Skeletal muscle satellite cell (primary cell): ENCODE data around the gene CCL19. TPM values are rescaled to one million over a fixed set of nuclear protein-coding genes. Genes with fewer than 3 reads are reported as not detected.

Experiments
- H3K27me3 ChIP-seq: 2 replicates; pipeline ENCODE4 v1.7.0; 2013; ENCODE audit warnings: low read length; ENCODE audit not compliant: control insufficient read depth, insufficient read depth
- H3K36me3 ChIP-seq: 2 replicates; pipeline ENCODE4 v1.7.0; 2013; ENCODE audit warnings: mild to moderate bottlenecking, control low read depth, low read length; ENCODE audit not compliant: insufficient read depth
- H3K4me1 ChIP-seq: 2 replicates; pipeline ENCODE4 v1.7.0; 2013; ENCODE audit warnings: low read length; ENCODE audit not compliant: control insufficient read depth, insufficient read depth
- H3K4me2 ChIP-seq: 2 replicates; pipeline ENCODE4 v1.7.0; 2013; ENCODE audit warnings: mild to moderate bottlenecking, low read length
- H3K4me3 ChIP-seq: 2 replicates; pipeline ENCODE4 v1.7.0; 2013; ENCODE audit warnings: low read length
- H3K9ac ChIP-seq: 2 replicates; pipeline ENCODE4 v1.7.0; 2013; ENCODE audit warnings: mild to moderate bottlenecking, low read depth, low read length, moderate library complexity
- H3K9me3 ChIP-seq: replicated peaks from 2 replicates; pipeline ENCODE4 v1.7.0; 2013; ENCODE audit warnings: mild to moderate bottlenecking, control low read depth, low read length
- small RNA-seq: library from RNA; depleted of rRNA; stranded (forward); fragments of <200 nt; gene quantifications from one replicate; pipeline ENCODE3, GENCODE V24; 2012

Gene CCL19

DNA sequence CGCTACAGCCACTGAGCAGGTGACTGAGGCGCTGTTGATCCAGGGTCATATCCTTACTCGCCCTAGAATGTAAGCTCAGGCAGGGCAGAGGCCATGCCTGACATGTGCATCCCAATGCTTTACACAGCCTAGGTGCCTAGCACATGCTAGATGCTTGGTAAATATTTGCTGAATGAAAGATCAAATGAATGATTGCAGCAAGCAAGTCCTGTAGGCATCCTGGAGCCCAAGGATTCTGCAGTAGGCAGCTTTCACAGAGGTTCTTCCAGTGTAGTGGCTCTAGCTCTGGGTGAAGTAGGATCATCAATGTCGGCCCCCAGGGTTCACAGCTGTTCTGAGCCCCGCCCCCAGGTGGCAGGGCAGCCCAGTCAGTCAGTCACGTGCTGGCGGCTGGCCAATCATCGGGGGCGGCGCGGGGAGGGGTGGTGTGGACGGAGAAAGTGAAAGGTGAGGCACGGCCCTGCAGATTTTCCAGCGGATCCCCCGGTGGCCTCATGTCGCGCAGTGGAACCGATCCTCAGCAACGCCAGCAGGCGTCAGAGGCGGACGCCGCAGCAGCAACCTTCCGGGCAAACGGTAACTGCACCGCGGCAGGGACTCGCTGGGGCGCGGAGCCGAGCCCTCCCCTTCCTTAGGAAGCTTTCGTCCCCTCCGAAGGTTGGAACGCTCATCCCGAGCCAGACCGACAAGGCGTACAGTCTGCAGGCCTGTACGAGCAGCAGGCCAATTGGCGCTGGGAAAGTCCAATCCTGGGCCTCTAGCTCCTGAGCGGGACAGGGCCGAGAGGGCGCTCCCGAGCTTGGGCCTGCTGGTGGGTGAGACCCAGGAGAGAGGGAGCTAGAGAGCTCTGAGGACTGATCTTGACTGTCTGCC, 44.6 kb downstream of the CCL19 start, which contains the start of gene GALT:
Gene GALT, plus strand, starts transcription at position 465 of the 873 bp plus-strand sequence. Its CDS starts 30 bp downstream, at position 495.
- Histone ChIP-seq H3K4me3 (peak within 1 kb of the TSS; percentile 93), H3K9me3 (no peaks in the 10 kb centered on the region), H3K27me3 (no peaks in the 10 kb centered on the region), H3K9ac (peak within 1 kb of the TSS; percentile 92), H3K36me3 (peaks cover 20% of the 10 kb centered on the region), H3K4me2 (peak within 1 kb of the TSS; percentile 96), H3K4me1 (peaks cover 23% of the 10 kb centered on the region)

DNA sequence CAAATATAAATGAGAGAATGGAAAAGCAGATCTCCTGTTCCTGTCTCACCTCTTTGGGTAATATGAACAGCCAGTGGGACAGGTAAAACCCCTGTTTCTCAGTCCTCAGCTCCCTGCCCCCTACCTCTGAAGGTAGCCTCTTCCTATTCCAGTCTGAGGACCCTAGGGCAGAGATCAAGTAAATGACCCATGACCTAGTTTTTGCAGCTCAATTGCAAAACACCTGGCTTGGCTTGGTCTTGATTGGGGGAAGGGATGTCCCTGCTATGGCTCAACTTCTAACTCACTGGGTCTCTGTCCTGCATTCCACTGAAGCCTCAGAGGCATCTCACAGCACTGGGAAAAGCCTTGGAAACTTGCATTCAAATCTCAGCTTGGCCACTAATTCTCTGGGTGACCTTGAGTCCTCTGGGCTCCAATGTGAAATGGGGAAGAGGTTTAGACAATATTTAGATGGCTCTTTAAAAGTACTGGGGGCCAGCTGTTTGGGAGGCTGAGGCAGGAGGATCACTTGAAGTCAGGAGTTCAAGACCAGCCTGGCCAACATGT, 46.2 kb downstream of the CCL19 start:
- H3K4me1 ChIP-seq = peaks cover 15% of the 10 kb centered on the region
- no peaks in the 10 kb centered on the region for H3K27me3 ChIP-seq
- H3K4me3 ChIP-seq = no peak overlapping the region
- H3K36me3 ChIP-seq = peaks cover 20% of the 10 kb centered on the region
- no peak overlapping the region for H3K9ac ChIP-seq
- H3K9me3 ChIP-seq = no peaks in the 10 kb centered on the region
- H3K4me2 ChIP-seq = no peak overlapping the region

DNA sequence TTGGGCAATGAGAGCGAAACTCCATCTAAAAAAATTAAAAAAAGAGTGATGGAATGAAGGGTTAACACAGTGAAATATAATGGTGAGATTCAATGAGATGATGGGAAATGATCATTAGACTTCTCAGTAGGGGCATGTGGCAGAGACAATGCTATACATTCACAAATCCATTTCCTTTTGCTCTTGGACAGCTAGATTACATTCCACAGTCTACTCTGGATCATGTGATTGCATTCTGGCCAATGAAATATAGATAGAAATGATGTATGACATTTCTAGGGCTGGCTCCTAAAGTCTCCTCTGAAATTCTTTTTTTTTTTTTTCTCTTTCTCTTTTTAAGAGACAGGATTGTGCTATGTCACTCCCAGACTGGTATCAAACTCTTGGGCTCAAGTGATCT, 48.4 kb downstream of the CCL19 start:
- Histone ChIP-seq H3K27me3 (no peaks in the 10 kb centered on the region), H3K9me3 (no peaks in the 10 kb centered on the region), H3K36me3 (no peaks in the 10 kb centered on the region), H3K4me1 (peaks cover 18% of the 10 kb centered on the region), H3K4me2 (no peak overlapping the region), H3K4me3 (no peak overlapping the region), H3K9ac (no peak overlapping the region)

Small RNA genes within 50 kb of the gene (small RNA-seq; reads per million reads assigned to genes)
- not detected for gene CCL27
